A549 (cell line): ENCODE results near the gene PANX1. TPM values are rescaled to one million over a fixed set of nuclear protein-coding genes. Genes with fewer than 3 reads are reported as not detected.

Source experiments
- ATAC-seq, 2 experiments: fragments of 200-7000 bp in 1 of 2; fragments of >200 bp in 1 of 2; cut with Nextera tagmentation in 1 of 2; cut with Tn5 transposase in 1 of 2; 3 replicates each; pipeline versions ENCODE4 v1.8.0 to v1.9.1; 2018 to 2020; ENCODE audit warnings: mild to moderate bottlenecking in 1 of 2, moderate library complexity in 1 of 2
- CTCF ChIA-PET: fragments of 300-600 bp; sonication (Branson Sonifier 250); formaldehyde crosslinking; extraction: SDS; loops from one replicate; lab custom pipeline; 2021; ENCODE audit warnings: antibody characterized with exemption, inconsistent platforms; lab: Yijun Ruan, JAX
- POLR2A ChIA-PET: fragments of 350-600 bp; formaldehyde crosslinking; extraction: SDS; loops from one replicate; lab custom pipeline; 2021; ENCODE audit warnings: antibody characterized with exemption, inconsistent platforms; lab: Yijun Ruan, JAX
- DNase-seq, 2 experiments: peaks; one replicate each; pipeline versions ENCODE4 v3.0.0 to v3.0.0-alpha.2; 2011 to 2016; ENCODE audit warnings: low read depth in 1 of 2, low spot score in 1 of 2
- FAIRE-seq: peaks from 2 replicates; lab custom pipeline; 2011; peaks lifted over from hg19 to GRCh38; lab: Jason Lieb, UNC
- H3K27ac ChIP-seq, 2 experiments: fragments of >200 bp; sonication (Bioruptor Twin); formaldehyde crosslinking; 3 replicates each; pipeline ENCODE4 v1.5.1; 2016 to 2017
- H3K4me1 ChIP-seq: fragments of >200 bp; sonication (Bioruptor Twin); formaldehyde crosslinking; 3 replicates; pipeline ENCODE4 v1.6.1; 2016
- H3K4me2 ChIP-seq: fragments of >200 bp; sonication (Bioruptor Twin); formaldehyde crosslinking; 3 replicates; pipeline ENCODE4 v1.6.1; 2016
- H3K4me3 ChIP-seq: fragments of >200 bp; sonication (Bioruptor Twin); formaldehyde crosslinking; 3 replicates; pipeline ENCODE4 v1.5.1; 2016
- H3K9me3 ChIP-seq: fragments of >200 bp; sonication (Bioruptor Twin); formaldehyde crosslinking; 3 replicates; pipeline ENCODE4 v1.6.1; 2016
- CHD2 ChIP-seq: fragments of 150-350 bp; IDR thresholded peaks from 2 replicates; pipeline ENCODE4 v1.6.1; 2014; ENCODE audit warnings: low read length; ENCODE audit not compliant: partially characterized antibody
- CHD4 ChIP-seq: fragments of 200-600 bp; sonication (generic); IDR thresholded peaks from 2 replicates; pipeline ENCODE4 v1.6.1; 2016; ENCODE audit warnings: antibody characterized with exemption, mild to moderate bottlenecking, borderline replicate concordance
- CTCF ChIP-seq: fragments of >200 bp; sonication (Bioruptor Twin); formaldehyde crosslinking; IDR thresholded peaks from 3 replicates; pipeline ENCODE4 v1.5.1; 2016
- FOSB ChIP-seq: fragments of 250-450 bp; sonication (Bioruptor Pico); IDR thresholded peaks from 2 replicates; pipeline ENCODE4 v1.5.0; 2020; ENCODE audit warnings: mild to moderate bottlenecking, moderate library complexity
- HEYL ChIP-seq: fragments of 250-450 bp; sonication (Bioruptor Pico); IDR thresholded peaks from 2 replicates; pipeline ENCODE4 v1.8.0; 2021; ENCODE audit warnings: mild to moderate bottlenecking, moderate library complexity
- HOXB13 ChIP-seq: fragments of 250-450 bp; sonication (Bioruptor Pico); IDR thresholded peaks from 2 replicates; pipeline ENCODE4 v1.5.0; 2020; ENCODE audit warnings: low read depth, mild to moderate bottlenecking, moderate library complexity
- MAFK ChIP-seq: fragments of 450-650 bp; IDR thresholded peaks from 2 replicates; pipeline ENCODE4 v1.6.1; 2014; ENCODE audit not compliant: partially characterized antibody
- NPAS2 ChIP-seq: fragments of 250-450 bp; sonication (Bioruptor Pico); IDR thresholded peaks from 2 replicates; pipeline ENCODE4 v1.8.0; 2022; ENCODE audit warnings: mild to moderate bottlenecking, moderate library complexity, borderline replicate concordance
- NR3C1 ChIP-seq: fragments of >200 bp; sonication (Bioruptor Twin); formaldehyde crosslinking; IDR thresholded peaks from 3 replicates; pipeline ENCODE4 v1.6.1; 2017
- PBX3 ChIP-seq: IDR thresholded peaks from 2 replicates; pipeline ENCODE4 v1.6.1; 2012
- PHF8 ChIP-seq: fragments of 200-600 bp; sonication (generic); IDR thresholded peaks from 2 replicates; pipeline ENCODE4 v1.6.1; 2016; ENCODE audit warnings: low read depth, mild to moderate bottlenecking, antibody characterized with exemption, moderate library complexity, borderline replicate concordance
- POLR2A ChIP-seq: IDR thresholded peaks from 2 replicates; pipeline ENCODE4 v1.6.1; 2012; ENCODE audit warnings: mild to moderate bottlenecking, low read length
- RAD21 ChIP-seq, 2 experiments: fragments of >200 bp in 1 of 2; sonication (Bioruptor Twin) in 1 of 2; formaldehyde crosslinking in 1 of 2; IDR thresholded peaks in 1 of 2; conservative IDR thresholded peaks in 1 of 2; 2 replicates in 1 of 2; 3 replicates in 1 of 2; pipeline ENCODE4 v1.6.1; 2012 to 2018; ENCODE audit warnings: inconsistent platforms in 1 of 2
- RARB ChIP-seq: fragments of 250-450 bp; sonication (Bioruptor Pico); IDR thresholded peaks from 2 replicates; pipeline ENCODE4 v1.8.0; 2021; ENCODE audit warnings: mild to moderate bottlenecking, moderate library complexity
- RFX5 ChIP-seq: fragments of 450-650 bp; IDR thresholded peaks from 2 replicates; pipeline ENCODE4 v1.7.1; 2014; ENCODE audit warnings: antibody characterized with exemption, mild to moderate bottlenecking, moderate library complexity
- RNF2 ChIP-seq: fragments of 200-600 bp; sonication (generic); IDR thresholded peaks from 2 replicates; pipeline ENCODE4 v1.6.1; 2016; ENCODE audit warnings: low read depth, mild to moderate bottlenecking, antibody characterized with exemption, moderate library complexity, borderline replicate concordance
- SMC3 ChIP-seq: fragments of >200 bp; sonication (Bioruptor Twin); formaldehyde crosslinking; IDR thresholded peaks from 3 replicates; pipeline ENCODE4 v1.6.1; 2018; ENCODE audit warnings: inconsistent platforms
- SREBF2 ChIP-seq: fragments of 450-650 bp; IDR thresholded peaks from 2 replicates; pipeline ENCODE4 v1.6.1; 2014; ENCODE audit warnings: mild to moderate bottlenecking, moderate library complexity
- TFCP2L1 ChIP-seq: fragments of 250-450 bp; sonication (Bioruptor Pico); IDR thresholded peaks from 2 replicates; pipeline ENCODE4 v1.5.0; 2021; ENCODE audit warnings: mild to moderate bottlenecking
- ZC3H11A ChIP-seq: fragments of 450-650 bp; IDR thresholded peaks from 2 replicates; pipeline ENCODE4 v1.6.1; 2014; ENCODE audit warnings: antibody characterized with exemption, mild to moderate bottlenecking
- ZFP36 ChIP-seq: fragments of 450-650 bp; IDR thresholded peaks from 2 replicates; pipeline ENCODE4 v1.6.1; 2014; ENCODE audit warnings: borderline replicate concordance; ENCODE audit not compliant: partially characterized antibody
- WGBS: methylation state at CpG from one replicate; pipeline ENCODE4 v1.1.6; 2017; ENCODE audit errors: missing lambda C conversion rate; 5-methylcytosine and 5-hydroxymethylcytosine counted together
- polyA plus RNA-seq, 4 experiments: library from polyadenylated mRNA; depleted of rRNA in 3 of 4; stranded (reverse); fragments of >200 nt; fragmentation: RNase III in 1 of 4; extraction: RNeasy Plus Mini Kit Qiagen cat#74134 plus additional on column Dnase treatment in 1 of 4; gene quantifications; 2 replicates in 3 of 4; 3 replicates in 1 of 4; pipeline ENCODE4 v1.2.3, GENCODE V29; 2011 to 2017
- TF ChIP-seq, protein P1 (sequence below): fragments of 200-600 bp; sonication (generic); IDR thresholded peaks from 2 replicates; pipeline ENCODE4 v1.6.1; 2016; ENCODE audit warnings: antibody characterized with exemption, mild to moderate bottlenecking, moderate library complexity

The PANX1 gene
- polyA plus RNA-seq, 2 of the 4 experiments (the other 2 are of a cell fraction): 11.0 to 13.3 TPM

DNA sequence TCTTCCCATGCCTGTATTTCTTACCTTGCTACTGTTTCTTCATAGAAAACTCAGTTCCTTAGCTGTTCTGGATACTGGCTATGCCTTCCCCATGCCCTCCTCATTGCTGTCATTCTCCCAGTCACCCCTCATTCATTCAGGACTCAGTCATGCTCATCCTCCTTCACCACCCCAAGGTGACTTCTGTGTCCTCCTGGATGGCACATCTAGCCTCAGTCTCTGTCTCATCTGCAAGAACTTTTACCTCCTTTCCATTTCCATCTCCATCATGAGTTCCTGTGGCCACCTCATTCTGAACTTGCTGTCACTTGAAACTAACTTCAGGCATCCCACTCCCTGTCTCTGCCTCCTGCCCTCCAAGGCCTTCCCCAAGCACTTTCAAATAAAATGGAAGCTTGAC is 42.3 kb downstream of the PANX1 start (continued):
- TF ChIP-seq RARB (CRISPR knock-in tag): no peak
- no peak for TF ChIP-seq ZFP36
- TF ChIP-seq, protein P1, sequence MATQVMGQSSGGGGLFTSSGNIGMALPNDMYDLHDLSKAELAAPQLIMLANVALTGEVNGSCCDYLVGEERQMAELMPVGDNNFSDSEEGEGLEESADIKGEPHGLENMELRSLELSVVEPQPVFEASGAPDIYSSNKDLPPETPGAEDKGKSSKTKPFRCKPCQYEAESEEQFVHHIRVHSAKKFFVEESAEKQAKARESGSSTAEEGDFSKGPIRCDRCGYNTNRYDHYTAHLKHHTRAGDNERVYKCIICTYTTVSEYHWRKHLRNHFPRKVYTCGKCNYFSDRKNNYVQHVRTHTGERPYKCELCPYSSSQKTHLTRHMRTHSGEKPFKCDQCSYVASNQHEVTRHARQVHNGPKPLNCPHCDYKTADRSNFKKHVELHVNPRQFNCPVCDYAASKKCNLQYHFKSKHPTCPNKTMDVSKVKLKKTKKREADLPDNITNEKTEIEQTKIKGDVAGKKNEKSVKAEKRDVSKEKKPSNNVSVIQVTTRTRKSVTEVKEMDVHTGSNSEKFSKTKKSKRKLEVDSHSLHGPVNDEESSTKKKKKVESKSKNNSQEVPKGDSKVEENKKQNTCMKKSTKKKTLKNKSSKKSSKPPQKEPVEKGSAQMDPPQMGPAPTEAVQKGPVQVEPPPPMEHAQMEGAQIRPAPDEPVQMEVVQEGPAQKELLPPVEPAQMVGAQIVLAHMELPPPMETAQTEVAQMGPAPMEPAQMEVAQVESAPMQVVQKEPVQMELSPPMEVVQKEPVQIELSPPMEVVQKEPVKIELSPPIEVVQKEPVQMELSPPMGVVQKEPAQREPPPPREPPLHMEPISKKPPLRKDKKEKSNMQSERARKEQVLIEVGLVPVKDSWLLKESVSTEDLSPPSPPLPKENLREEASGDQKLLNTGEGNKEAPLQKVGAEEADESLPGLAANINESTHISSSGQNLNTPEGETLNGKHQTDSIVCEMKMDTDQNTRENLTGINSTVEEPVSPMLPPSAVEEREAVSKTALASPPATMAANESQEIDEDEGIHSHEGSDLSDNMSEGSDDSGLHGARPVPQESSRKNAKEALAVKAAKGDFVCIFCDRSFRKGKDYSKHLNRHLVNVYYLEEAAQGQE: no peak
- no peak for TF ChIP-seq MAFK
- TF ChIP-seq HOXB13 (CRISPR knock-in tag): no peak

DNA sequence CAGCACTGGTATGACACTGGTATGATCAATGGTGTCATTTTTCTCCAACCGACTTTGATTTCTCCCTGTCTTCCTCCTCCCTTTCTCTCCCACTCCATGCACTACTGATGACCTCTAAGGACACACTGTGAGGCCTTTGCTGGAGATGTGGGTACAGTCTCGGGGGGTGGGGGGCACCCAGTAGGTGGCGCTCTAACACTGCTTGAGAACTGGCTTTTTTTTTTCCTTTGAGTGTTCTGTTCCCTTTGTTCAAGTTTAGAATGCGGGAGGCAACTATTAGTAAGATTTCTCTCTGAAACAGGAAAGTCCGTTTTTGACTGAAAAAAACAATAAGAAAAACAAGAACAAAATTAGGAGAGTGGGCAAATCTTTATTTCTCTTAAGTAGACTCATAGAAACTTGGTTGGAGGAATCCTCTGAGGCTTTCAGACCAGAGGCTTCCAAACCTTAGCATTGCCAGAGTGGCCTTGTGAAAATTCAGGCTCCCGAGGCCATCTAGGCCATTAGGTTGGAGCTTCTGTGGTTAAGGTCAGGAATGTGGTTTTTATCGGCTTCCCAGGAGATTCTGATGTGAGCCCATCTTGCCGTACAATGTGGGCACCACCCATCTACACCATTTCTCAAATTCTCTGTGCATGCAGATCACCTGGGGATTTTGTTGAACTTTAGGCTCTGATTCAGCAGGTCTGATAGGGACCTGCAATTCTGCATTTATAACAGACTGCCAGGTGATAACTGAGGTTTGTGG is 43.2 kb downstream of the PANX1 start:
- H3K4me3 ChIP-seq: no peak overlapping the region
- ATAC-seq: peak; percentile 85 to 92; a peak in 5 of 6 replicates
- POLR2A ChIA-PET: no interaction called here
- H3K9me3 ChIP-seq: no peaks in the 10 kb centered on the region
- 30% methylated on average over 8 of the region's 8 CpGs for WGBS
- peak; percentile 29 to 32 for DNase-seq
- CTCF ChIA-PET: interaction anchor here (0.7 to 3.6 kb wide), 14 partner anchors 10 to 332 kb away, joined by 3 to 19 read pairs (median 3); no protein-coding TSS in a partner anchor
- TF ChIP-seq CHD4 (no peak), RAD21 (conservative IDR thresholded peaks at IDR 0.05 in 1 of 2, IDR thresholded peaks at IDR 0.05 in 1 of 2) (peak; percentile 65 to 74), RFX5 (no peak), FOSB (CRISPR knock-in tag) (no peak), CTCF (peak; percentile 64), SMC3 (peak; percentile 53; the same call in 2 of the 3 replicates), RARB (CRISPR knock-in tag) (no peak), PBX3 (no peak), CHD2 (no peak), RNF2 (no peak)
- H3K4me1 ChIP-seq: no peaks in the 10 kb centered on the region
- FAIRE-seq: no peak
- H3K4me2 ChIP-seq: no peak overlapping the region
- H3K27ac ChIP-seq: no peak overlapping the region

DNA sequence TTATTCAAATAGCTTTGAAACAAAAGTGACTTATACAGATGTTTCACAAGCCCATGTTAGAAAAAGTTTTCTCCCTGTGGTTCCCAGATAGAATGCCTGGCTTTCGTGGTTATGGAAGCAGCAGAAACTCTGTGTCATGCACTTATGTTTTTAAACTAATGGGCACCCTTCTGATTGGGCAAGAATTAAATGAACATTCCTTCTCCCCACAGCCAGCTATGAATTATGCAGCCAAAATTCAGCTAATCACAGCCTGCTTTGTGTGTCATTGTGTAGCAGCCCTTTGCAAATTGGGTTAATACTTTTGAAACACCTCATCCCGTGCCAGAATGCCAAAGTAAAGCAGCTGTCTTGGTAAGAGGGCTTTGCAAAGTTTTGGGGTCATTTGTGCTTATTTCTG is 46.9 kb downstream of the PANX1 start:
- TF ChIP-seq CTCF: no peak
- no peak for TF ChIP-seq PHF8
- no peak for TF ChIP-seq PBX3
- no peak for TF ChIP-seq RAD21 (conservative IDR thresholded peaks at IDR 0.05 in 1 of 2, IDR thresholded peaks at IDR 0.05 in 1 of 2)
- TF ChIP-seq MAFK: no peak
- no peak for TF ChIP-seq HEYL (CRISPR knock-in tag)
- no peak for TF ChIP-seq SREBF2
- no peak for TF ChIP-seq FOSB (CRISPR knock-in tag)
- TF ChIP-seq POLR2A: no peak
- TF ChIP-seq SMC3: no peak
- TF ChIP-seq NPAS2: no peak
- no peak for TF ChIP-seq NR3C1
- no peak for TF ChIP-seq TFCP2L1 (CRISPR knock-in tag)
- TF ChIP-seq RFX5: no peak
- TF ChIP-seq ZC3H11A: no peak
- no peak overlapping the region for H3K27ac ChIP-seq
- DNase-seq (no peak), ATAC-seq (no peak), FAIRE-seq (no peak)
- H3K9me3 ChIP-seq: no peaks in the 10 kb centered on the region
- ChIA-PET CTCF (interaction anchor here (1.0 to 1.1 kb wide), 2 partner anchors 11 to 280 kb away, joined by 3 to 4 read pairs; no protein-coding TSS in a partner anchor), POLR2A (no interaction called here)
- 78% methylated on average over 2 of the region's 2 CpGs for WGBS
- H3K4me2 ChIP-seq: no peak overlapping the region
- H3K4me3 ChIP-seq: no peak overlapping the region
- H3K4me1 ChIP-seq: no peaks in the 10 kb centered on the region
